ENCODE data around the gene USP9X. TPM values are rescaled to one million over a fixed set of nuclear protein-coding genes. Genes with fewer than 3 reads are reported as not detected.
"Not testable (repeated sequence)": the region's sequence is repeated elsewhere in the genome, so short reads cannot be mapped to it uniquely, and the experiment has no call there.

The USP9X gene
- total RNA-seq, 2 experiments from 2014 or later = 60.0 to 63.4 TPM

DNA sequence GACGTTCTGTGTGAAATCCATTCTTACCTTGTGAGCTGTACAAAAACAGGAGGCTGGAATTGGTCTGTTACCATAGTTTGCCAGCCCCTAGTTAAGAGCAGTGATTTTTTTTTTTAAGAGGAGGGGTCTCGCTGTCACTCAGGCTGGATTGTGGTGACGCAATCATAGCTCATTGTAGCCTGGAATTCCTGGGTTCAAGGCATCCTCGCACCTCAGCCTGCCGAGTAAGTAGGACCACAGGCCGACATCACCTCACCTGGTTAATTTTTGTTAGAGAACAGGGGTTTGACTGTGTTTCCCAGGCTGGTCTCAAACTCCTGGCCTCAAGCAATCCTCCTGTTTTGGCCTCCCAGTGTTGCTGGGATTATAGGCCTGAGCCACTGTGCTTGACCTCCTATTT, 7.5 kb downstream of the USP9X start:
- no peak overlapping the region for H3K4me3 Mint-ChIP-seq
- peaks cover 8% of the 10 kb centered on the region for H3K36me3 Mint-ChIP-seq (ENCODE audit: low read depth)
- H3K27me3 Mint-ChIP-seq (ENCODE audit: low read depth) = no peaks in the 10 kb centered on the region
- no peak overlapping the region for H3K27ac Mint-ChIP-seq
- no peaks in the 10 kb centered on the region for H3K9me3 Mint-ChIP-seq
- DNase-seq = no peak
- intact Hi-C loops (cut with micrococcal nuclease) = no loop called here
- CTCF ChIA-PET = interaction anchor here (0.7 kb wide), 1 partner anchor 199 kb away, joined by 3 read pairs; no protein-coding TSS in a partner anchor
- peaks cover 80% of the 10 kb centered on the region for H3K4me1 Mint-ChIP-seq (ENCODE audit: low read depth)

- no peak overlapping the region for H3K4me3 Mint-ChIP-seq
- peaks cover 78% of the 10 kb centered on the region for H3K4me1 Mint-ChIP-seq (ENCODE audit: low read depth)
- no peaks in the 10 kb centered on the region for H3K27me3 Mint-ChIP-seq (ENCODE audit: low read depth)
- intact Hi-C loops (cut with micrococcal nuclease) = no loop called here
- CTCF ChIA-PET = no interaction called here
- peak overlapping the region; percentile 9 for H3K27ac Mint-ChIP-seq
- H3K36me3 Mint-ChIP-seq (ENCODE audit: low read depth) = peaks cover 1% of the 10 kb centered on the region
- no peak for DNase-seq
- H3K9me3 Mint-ChIP-seq = no peaks in the 10 kb centered on the region
These were observed 9.9 kb downstream of the USP9X start for GRCh38 chrX:41095174-41095573.

- DNase-seq = no peak
- no peak overlapping the region for H3K4me3 Mint-ChIP-seq
- CTCF ChIA-PET = interaction anchor here (0.7 kb wide), 1 partner anchor 19 kb away, joined by 4 read pairs; no protein-coding TSS in a partner anchor
- H3K9me3 Mint-ChIP-seq = no peaks in the 10 kb centered on the region
- peaks cover 76% of the 10 kb centered on the region for H3K4me1 Mint-ChIP-seq (ENCODE audit: low read depth)
- H3K27ac Mint-ChIP-seq = peak overlapping the region; percentile 9
- H3K27me3 Mint-ChIP-seq (ENCODE audit: low read depth) = no peaks in the 10 kb centered on the region
- H3K36me3 Mint-ChIP-seq (ENCODE audit: low read depth) = peaks cover 1% of the 10 kb centered on the region
- intact Hi-C loops (cut with micrococcal nuclease) = no loop called here
These were observed 10.7 kb downstream of the USP9X start for GRCh38 chrX:41095908-41096307.

- no peak for DNase-seq
- Mint-ChIP-seq H3K27ac (no peak overlapping the region), H3K27me3 (ENCODE audit: low read depth) (no peaks in the 10 kb centered on the region), H3K4me1 (ENCODE audit: low read depth) (peaks cover 71% of the 10 kb centered on the region), H3K9me3 (no peaks in the 10 kb centered on the region), H3K36me3 (ENCODE audit: low read depth) (peaks cover 1% of the 10 kb centered on the region), H3K4me3 (no peak overlapping the region)
- CTCF ChIA-PET = interaction anchor here (0.7 kb wide), 1 partner anchor 19 kb away, joined by 4 read pairs; no protein-coding TSS in a partner anchor
- intact Hi-C loops (cut with micrococcal nuclease) = no loop called here
These were observed 11.2 kb downstream of the USP9X start for GRCh38 chrX:41096339-41096955.

DNA sequence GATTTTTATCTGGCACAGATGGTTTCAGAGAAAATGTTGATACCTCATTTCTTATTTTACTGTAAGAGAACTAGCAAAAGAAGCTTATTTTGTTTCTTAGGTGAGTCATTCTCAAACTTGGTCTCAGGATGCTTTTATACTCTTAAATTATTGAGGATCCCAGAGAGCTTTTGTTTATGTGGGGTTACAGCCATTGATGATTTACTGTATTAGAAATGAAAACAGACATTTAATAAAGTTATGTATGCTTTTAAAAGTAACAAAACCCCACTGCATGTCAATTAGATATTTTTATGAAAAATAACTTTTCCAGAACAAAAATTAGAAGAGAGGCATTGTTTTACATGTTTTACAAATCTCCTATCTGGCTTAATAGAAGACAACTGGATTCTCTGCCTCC, 12.1 kb downstream of the USP9X start:
- no peaks in the 10 kb centered on the region for H3K27me3 Mint-ChIP-seq (ENCODE audit: low read depth)
- H3K9me3 Mint-ChIP-seq = no peaks in the 10 kb centered on the region
- H3K27ac Mint-ChIP-seq = peak overlapping the region; percentile 71
- peaks cover 66% of the 10 kb centered on the region for H3K4me1 Mint-ChIP-seq (ENCODE audit: low read depth)
- CTCF ChIA-PET = no interaction called here
- intact Hi-C loops (cut with micrococcal nuclease) = no loop called here
- H3K36me3 Mint-ChIP-seq (ENCODE audit: low read depth) = peaks cover 4% of the 10 kb centered on the region
- H3K4me3 Mint-ChIP-seq = no peak overlapping the region
- DNase-seq = no peak

GRCh38 chrX:41100200-41100599, 15.0 kb downstream of the USP9X start:
- Mint-ChIP-seq H3K27me3 (ENCODE audit: low read depth) (no peaks in the 10 kb centered on the region), H3K4me1 (ENCODE audit: low read depth) (peaks cover 60% of the 10 kb centered on the region), H3K4me3 (no peak overlapping the region), H3K9me3 (no peaks in the 10 kb centered on the region), H3K36me3 (ENCODE audit: low read depth) (peaks cover 3% of the 10 kb centered on the region), H3K27ac (no peak overlapping the region)
- no peak for DNase-seq
- CTCF ChIA-PET = interaction anchor here (0.6 to 0.9 kb wide), 2 partner anchors 13 to 88 kb away, joined by 3 to 4 read pairs; no protein-coding TSS in a partner anchor
- intact Hi-C loops (cut with micrococcal nuclease) = no loop called here

GRCh38 chrX:41100819-41101218, 15.6 kb downstream of the USP9X start:
- intact Hi-C loops (cut with micrococcal nuclease) = no loop called here
- CTCF ChIA-PET = no interaction called here

DNA sequence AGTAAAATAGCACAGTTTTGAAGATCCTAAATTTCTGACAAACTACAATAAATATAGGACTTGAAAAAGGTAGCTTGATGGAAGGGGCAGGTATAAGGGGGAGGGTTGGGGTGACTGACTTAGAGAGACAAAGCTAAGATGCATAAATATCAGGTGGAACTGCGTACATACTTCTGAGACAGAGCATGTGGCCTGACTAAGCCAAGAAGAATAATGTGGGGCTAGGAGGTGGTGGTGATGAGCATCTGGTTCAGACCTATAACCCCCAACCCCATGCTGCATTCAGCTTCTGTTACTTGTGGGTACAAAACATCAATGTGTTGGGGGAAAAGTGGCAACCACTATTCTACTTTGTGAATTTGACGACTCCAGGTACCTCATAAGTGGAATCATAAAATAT, 19.8 kb downstream of the USP9X start:
- CTCF ChIA-PET = interaction anchor here (1.4 kb wide), 1 partner anchor 10 kb away, joined by 4 read pairs; no protein-coding TSS in a partner anchor

More at GRCh38 chrX:41100819-41101218, 15.6 kb downstream of the USP9X start:
- H3K36me3 Mint-ChIP-seq (ENCODE audit: low read depth) = peaks cover 3% of the 10 kb centered on the region
- H3K4me3 Mint-ChIP-seq = no peak overlapping the region
- no peak overlapping the region for H3K27ac Mint-ChIP-seq
- no peaks in the 10 kb centered on the region for H3K9me3 Mint-ChIP-seq
- DNase-seq = no peak
- peaks cover 59% of the 10 kb centered on the region for H3K4me1 Mint-ChIP-seq (ENCODE audit: low read depth)
- H3K27me3 Mint-ChIP-seq (ENCODE audit: low read depth) = no peaks in the 10 kb centered on the region

GRCh38 chrX:41106257-41106656, 21.0 kb downstream of the USP9X start:
- H3K27me3 Mint-ChIP-seq (ENCODE audit: low read depth); H3K27ac Mint-ChIP-seq; H3K9me3 Mint-ChIP-seq; H3K4me3 Mint-ChIP-seq; H3K36me3 Mint-ChIP-seq (ENCODE audit: low read depth); DNase-seq; intact Hi-C loops (cut with micrococcal nuclease): not testable (repeated sequence)
- CTCF ChIA-PET = interaction anchor here (0.6 kb wide), 1 partner anchor 9 kb away, joined by 3 read pairs; no protein-coding TSS in a partner anchor
- peaks cover 65% of the 10 kb centered on the region for H3K4me1 Mint-ChIP-seq (ENCODE audit: low read depth)

More for the DNA sequence above, 19.8 kb downstream of the USP9X start:
- no peaks in the 10 kb centered on the region for H3K27me3 Mint-ChIP-seq (ENCODE audit: low read depth)
- peaks cover 57% of the 10 kb centered on the region for H3K4me1 Mint-ChIP-seq (ENCODE audit: low read depth)
- peaks cover 10% of the 10 kb centered on the region for H3K36me3 Mint-ChIP-seq (ENCODE audit: low read depth)
- H3K9me3 Mint-ChIP-seq = peaks cover 4% of the 10 kb centered on the region
- H3K4me3 Mint-ChIP-seq = no peak overlapping the region
- H3K27ac Mint-ChIP-seq = no peak overlapping the region
- intact Hi-C loops (cut with micrococcal nuclease) = no loop called here
- DNase-seq = no peak

DNA sequence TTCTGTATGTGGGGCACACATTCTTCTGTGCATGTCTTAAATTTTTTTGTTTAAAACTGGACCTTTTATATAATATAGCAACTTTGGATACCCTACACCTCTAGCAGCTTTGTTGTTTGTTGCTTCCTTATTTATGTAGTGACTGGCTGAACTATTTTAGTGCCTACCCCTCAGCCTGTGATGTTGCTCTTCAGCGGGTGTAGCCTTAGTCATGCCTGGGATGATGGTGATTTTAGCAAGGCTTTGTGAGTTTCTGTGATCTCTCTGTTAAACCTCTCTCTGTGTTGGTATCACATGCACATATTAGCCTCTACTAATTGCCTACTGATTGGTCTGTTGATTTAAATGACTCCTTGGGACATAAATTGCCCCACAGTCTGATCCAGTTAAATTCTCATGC, 22.8 kb downstream of the USP9X start:
- Mint-ChIP-seq H3K27ac (no peak overlapping the region), H3K4me3 (no peak overlapping the region), H3K9me3 (peaks cover 4% of the 10 kb centered on the region), H3K27me3 (ENCODE audit: low read depth) (no peaks in the 10 kb centered on the region), H3K4me1 (ENCODE audit: low read depth) (peaks cover 67% of the 10 kb centered on the region), H3K36me3 (ENCODE audit: low read depth) (peaks cover 7% of the 10 kb centered on the region)
- DNase-seq = no peak
- intact Hi-C loops (cut with micrococcal nuclease) = no loop called here
- CTCF ChIA-PET = no interaction called here

GRCh38 chrX:41108463-41109205, 23.4 kb downstream of the USP9X start:
- intact Hi-C loops (cut with micrococcal nuclease) = no loop called here
- peaks cover 7% of the 10 kb centered on the region for H3K36me3 Mint-ChIP-seq (ENCODE audit: low read depth)

DNA sequence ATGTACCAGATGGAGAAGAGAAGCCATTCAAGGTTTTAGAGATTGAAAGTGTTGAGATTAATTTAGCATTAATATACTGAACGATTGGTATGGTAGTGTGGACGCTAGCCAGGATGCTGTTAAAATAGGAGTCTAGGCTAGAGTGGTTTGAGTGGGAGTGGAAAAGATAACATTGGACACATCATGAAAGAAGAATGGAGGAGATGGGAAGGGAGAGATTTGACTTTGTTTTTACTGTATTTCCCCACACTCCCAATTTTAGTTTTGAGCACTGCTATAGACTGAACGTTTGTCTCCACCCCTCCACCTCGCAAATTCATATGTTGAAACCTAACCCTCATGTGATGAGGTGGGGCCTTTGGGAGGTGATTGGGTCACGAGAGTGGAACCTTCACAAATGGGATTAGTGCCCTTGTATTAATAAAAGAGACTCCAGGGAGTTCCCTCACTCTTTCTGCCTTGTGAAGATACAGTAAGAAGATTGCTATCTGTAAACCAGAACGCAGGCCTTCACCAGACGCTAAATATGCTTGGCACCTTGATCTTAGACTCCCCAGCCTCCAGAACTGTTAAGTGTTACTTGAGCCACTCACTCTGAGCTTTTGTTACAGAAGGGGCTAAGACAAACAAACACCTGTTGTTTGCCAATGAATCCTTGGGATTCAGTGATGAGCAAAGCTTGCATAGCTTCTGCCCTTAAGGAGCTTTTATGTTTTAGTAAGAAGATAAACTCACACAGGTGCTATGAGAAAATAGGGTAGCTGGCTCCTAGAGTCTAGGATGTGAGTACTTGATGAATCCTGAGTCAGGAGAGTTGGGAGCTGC, 25.8 kb downstream of the USP9X start:
- peaks cover 4% of the 10 kb centered on the region for H3K9me3 Mint-ChIP-seq
- CTCF ChIA-PET = no interaction called here
- H3K4me3 Mint-ChIP-seq = no peak overlapping the region
- no peaks in the 10 kb centered on the region for H3K27me3 Mint-ChIP-seq (ENCODE audit: low read depth)
- no peak for DNase-seq
- H3K36me3 Mint-ChIP-seq (ENCODE audit: low read depth) = peaks cover 7% of the 10 kb centered on the region
- H3K27ac Mint-ChIP-seq = peak overlapping the region; percentile 63
- intact Hi-C loops (cut with micrococcal nuclease) = loop anchor here (10.0 kb wide), 2 partner anchors 316 to 526 kb away; partner anchors contain the start of gene ATP6AP2
- peaks cover 64% of the 10 kb centered on the region for H3K4me1 Mint-ChIP-seq (ENCODE audit: low read depth)

More at GRCh38 chrX:41108463-41109205, 23.4 kb downstream of the USP9X start:
- H3K27me3 Mint-ChIP-seq (ENCODE audit: low read depth) = no peaks in the 10 kb centered on the region
- CTCF ChIA-PET = interaction anchor here (0.6 kb wide), 2 partner anchors 20 to 29 kb away, joined by 3 read pairs; no protein-coding TSS in a partner anchor
- no peak for DNase-seq
- H3K9me3 Mint-ChIP-seq = peaks cover 4% of the 10 kb centered on the region
- peaks cover 64% of the 10 kb centered on the region for H3K4me1 Mint-ChIP-seq (ENCODE audit: low read depth)
- H3K4me3 Mint-ChIP-seq = no peak overlapping the region
- no peak overlapping the region for H3K27ac Mint-ChIP-seq

Data from activated naive CD4-positive, alpha-beta T cell treated with anti-CD3 and anti-CD28 coated beads for 36 hours (primary cell).